SK-N-SH (cell line): Measurements from ENCODE around the gene RAP1GAP.

Source experiments
- CTCF ChIP-seq: fragments of 200-600 bp; sonication (generic); IDR thresholded peaks from 2 replicates; pipeline ENCODE4 v1.6.1; 2017; ENCODE audit warnings: antibody characterized with exemption, mild to moderate bottlenecking, moderate library complexity
- EZH2phosphoT487 ChIP-seq: fragments of 200-600 bp; sonication (generic); IDR thresholded peaks from 2 replicates; pipeline ENCODE4 v1.6.1; 2017; ENCODE audit warnings: low read depth, mixed run types, mild to moderate bottlenecking, antibody characterized with exemption, moderate library complexity, borderline replicate concordance
- POLR2AphosphoS5 ChIP-seq: IDR thresholded peaks from 2 replicates; pipeline ENCODE4 v1.6.1; 2012; ENCODE audit warnings: low read depth, low read length
- USF1 ChIP-seq: IDR thresholded peaks from 2 replicates; pipeline ENCODE4 v1.4.0; 2012; ENCODE audit warnings: low read depth, borderline replicate concordance
- YY1 ChIP-seq: IDR thresholded peaks from 2 replicates; pipeline ENCODE4 v1.4.0; 2012; ENCODE audit warnings: low read depth, mild to moderate bottlenecking

GRCh38 chr1:21599402-21599801 is 69.8 kb downstream of the RAP1GAP start:
- no peak for TF ChIP-seq YY1
- TF ChIP-seq POLR2AphosphoS5, result no peak
- no peak for TF ChIP-seq CTCF
- TF ChIP-seq EZH2phosphoT487, result no peak
- no peak for TF ChIP-seq USF1
